T-helper 22 cell (primary cell): ENCODE data around the gene NEU4.

Experiments used
- DNase-seq: peaks from one replicate; pipeline ENCODE4 v3.0.0-alpha.2; 2020; ENCODE audit warnings: low read depth

The NEU4 gene

GRCh38 chr2:241851325-241852115 is 42.5 kb downstream of the NEU4 start:
- no peak for DNase-seq

- no peak for DNase-seq
Measured at GRCh38 chr2:241852116-241852980, 43.4 kb downstream of the NEU4 start.

- DNase-seq: no peak
Measured at GRCh38 chr2:241852981-241853631, 44.1 kb downstream of the NEU4 start.

- no peak for DNase-seq
Measured at GRCh38 chr2:241853651-241854341, 44.8 kb downstream of the NEU4 start.

GRCh38 chr2:241854342-241855244 is 45.6 kb downstream of the NEU4 start:
- no peak for DNase-seq

GRCh38 chr2:241855245-241855887 is 46.4 kb downstream of the NEU4 start:
- DNase-seq: no peak

GRCh38 chr2:241855888-241856422 is 47.0 kb downstream of the NEU4 start:
- DNase-seq: no peak

GRCh38 chr2:241857041-241857541 is 48.1 kb downstream of the NEU4 start:
- DNase-seq: no peak

GRCh38 chr2:241857572-241858121 is 48.7 kb downstream of the NEU4 start:
- DNase-seq: no peak

- DNase-seq: no peak
Measured at GRCh38 chr2:241858206-241859016, 49.4 kb downstream of the NEU4 start, which contains the start of gene PDCD1. PDCD1 (minus strand) TSS chr2:241858894; CDS start chr2:241858838, 56 bp downstream.

- no peak for DNase-seq
Measured at GRCh38 chr2:241859017-241859435, 50.0 kb downstream of the NEU4 start.

- DNase-seq: no peak
Measured at GRCh38 chr2:241859436-241860183, 50.6 kb downstream of the NEU4 start.

- no peak for DNase-seq
Measured at GRCh38 chr2:241860184-241861078, 51.4 kb downstream of the NEU4 start.

GRCh38 chr2:241861264-241861663 is 52.3 kb downstream of the NEU4 start:
- no peak for DNase-seq

- DNase-seq: no peak
Measured at GRCh38 chr2:241862093-241862492, 53.1 kb downstream of the NEU4 start.

GRCh38 chr2:241862775-241863535 is 54.0 kb downstream of the NEU4 start:
- no peak for DNase-seq
